Measurements from ENCODE around the gene OPTC. TPM values are rescaled to one million over a fixed set of nuclear protein-coding genes. Genes with fewer than 3 reads are reported as not detected.

Gene OPTC
- total RNA-seq, 1 donor from 2014 or later = not detected

GRCh38 chr1:203471841-203472240, 22.1 kb upstream of the OPTC start:
- DNase-seq (ENCODE audit: low spot score, unreplicated experiment) = no peak
- H3K27me3 Mint-ChIP-seq = peaks cover 7% of the 10 kb centered on the region
- H3K27ac Mint-ChIP-seq = no peak overlapping the region
- no peak for TF ChIP-seq CTCF (IDR thresholded peaks at IDR 0.05; ENCODE audit: unreplicated experiment)
- no peaks in the 10 kb centered on the region for H3K9me3 Mint-ChIP-seq (ENCODE audit: low read depth)
- no peak overlapping the region for H3K4me3 Mint-ChIP-seq (ENCODE audit: low read depth)
- no peaks in the 10 kb centered on the region for H3K36me3 Mint-ChIP-seq (ENCODE audit: insufficient read depth)
- peaks cover 11% of the 10 kb centered on the region for H3K4me1 Mint-ChIP-seq (ENCODE audit: low read depth)

DNA sequence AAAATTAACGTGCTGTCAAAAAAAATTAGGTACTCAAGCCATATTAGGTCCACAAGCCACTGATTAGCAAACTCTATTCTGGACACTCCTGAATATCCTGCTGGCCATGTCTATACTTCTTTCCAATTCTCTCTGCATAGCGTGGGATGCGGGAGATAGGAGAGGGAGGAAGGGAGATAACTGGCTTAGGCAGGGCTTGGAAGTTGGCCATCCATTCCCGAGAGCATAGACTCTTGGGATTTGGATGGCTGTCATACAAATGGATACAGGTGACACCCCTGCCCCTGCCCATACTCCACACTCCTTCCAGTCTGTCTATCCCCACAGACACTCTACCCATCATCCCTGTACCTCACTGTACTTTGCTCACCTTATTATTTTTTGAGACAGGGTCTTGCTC, 20.7 kb upstream of the OPTC start:
- no peak for DNase-seq (ENCODE audit: low spot score, unreplicated experiment)
- H3K9me3 Mint-ChIP-seq (ENCODE audit: low read depth) = no peaks in the 10 kb centered on the region
- TF ChIP-seq CTCF (IDR thresholded peaks at IDR 0.05; ENCODE audit: unreplicated experiment) = no peak
- no peaks in the 10 kb centered on the region for H3K36me3 Mint-ChIP-seq (ENCODE audit: insufficient read depth)
- peaks cover 13% of the 10 kb centered on the region for H3K27me3 Mint-ChIP-seq
- no peak overlapping the region for H3K27ac Mint-ChIP-seq
- peaks cover 11% of the 10 kb centered on the region for H3K4me1 Mint-ChIP-seq (ENCODE audit: low read depth)
- H3K4me3 Mint-ChIP-seq (ENCODE audit: low read depth) = no peak overlapping the region

- no peaks in the 10 kb centered on the region for H3K36me3 Mint-ChIP-seq (ENCODE audit: insufficient read depth)
- peaks cover 10% of the 10 kb centered on the region for H3K27me3 Mint-ChIP-seq
- H3K4me3 Mint-ChIP-seq (ENCODE audit: low read depth) = no peak overlapping the region
- peak overlapping the region; percentile 28 for H3K27ac Mint-ChIP-seq
- no peak for TF ChIP-seq CTCF (IDR thresholded peaks at IDR 0.05; ENCODE audit: unreplicated experiment)
- no peaks in the 10 kb centered on the region for H3K9me3 Mint-ChIP-seq (ENCODE audit: low read depth)
- DNase-seq (ENCODE audit: low spot score, unreplicated experiment) = no peak
- H3K4me1 Mint-ChIP-seq (ENCODE audit: low read depth) = peaks cover 11% of the 10 kb centered on the region
Observed at GRCh38 chr1:203473781-203474305, 20.1 kb upstream of the OPTC start.

DNA sequence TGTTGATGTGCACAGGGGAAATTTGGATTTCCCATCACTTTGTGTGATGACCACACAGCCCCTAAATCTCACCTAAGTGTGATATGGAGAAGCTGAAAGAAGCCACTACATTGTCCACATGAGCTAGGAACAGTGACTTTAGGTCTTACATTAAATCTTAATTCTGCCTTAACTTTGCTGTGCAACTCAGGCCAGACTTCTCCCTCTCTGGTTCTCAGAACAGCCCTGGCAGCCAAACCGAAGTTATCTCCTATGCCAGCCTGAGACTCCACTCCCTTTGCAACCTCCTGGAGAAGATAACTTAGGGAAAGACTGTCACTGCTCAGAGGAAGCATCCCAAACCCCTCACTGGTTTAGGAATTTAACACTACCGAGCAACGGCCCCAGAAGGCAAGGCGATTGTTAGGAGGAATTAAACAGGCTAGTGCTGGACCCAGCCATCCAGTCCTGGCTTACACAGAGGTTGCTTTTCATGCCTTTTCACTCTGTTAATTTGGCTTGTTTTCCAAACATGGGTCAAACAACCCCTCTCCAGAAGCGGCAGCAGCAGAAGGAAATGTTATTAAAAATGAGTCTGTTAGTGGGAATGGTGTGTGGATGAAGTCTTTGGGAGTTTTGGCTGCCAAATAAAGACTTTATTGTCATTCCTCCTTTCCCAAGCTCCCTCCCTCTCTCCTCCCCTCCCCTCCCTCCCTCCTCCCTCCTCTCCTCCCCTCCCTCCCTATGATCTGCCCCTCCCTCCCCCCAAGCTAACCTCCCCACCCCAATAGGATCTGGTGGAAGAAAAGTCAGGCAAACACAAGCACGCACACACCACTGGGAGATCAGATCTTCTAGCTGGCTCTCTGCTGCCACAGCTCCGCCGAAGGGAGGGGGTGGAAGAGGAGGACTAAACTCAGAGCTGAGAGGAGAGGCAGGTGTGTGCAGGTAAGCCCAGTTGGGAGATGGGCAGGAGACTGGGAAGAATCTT, 18.7 kb upstream of the OPTC start, which contains the start of gene PRELP:
PRELP (plus strand) TSS at position 795 of the 970 bp plus-strand sequence. CDS start 7,379 bp downstream, outside the sequence.
- DNase-seq (ENCODE audit: low spot score, unreplicated experiment) = peak; percentile 19
- Mint-ChIP-seq H3K27me3 (peaks cover 10% of the 10 kb centered on the region), H3K4me3 (ENCODE audit: low read depth) (no peak within 1 kb of the TSS), H3K36me3 (ENCODE audit: insufficient read depth) (no peaks in the 10 kb centered on the region), H3K4me1 (ENCODE audit: low read depth) (peaks cover 11% of the 10 kb centered on the region), H3K9me3 (ENCODE audit: low read depth) (no peaks in the 10 kb centered on the region), H3K27ac (peak within 1 kb of the TSS; percentile 78)
- TF ChIP-seq CTCF (IDR thresholded peaks at IDR 0.05; ENCODE audit: unreplicated experiment) = no peak

GRCh38 chr1:203476216-203476814, 17.6 kb upstream of the OPTC start:
- TF ChIP-seq CTCF (IDR thresholded peaks at IDR 0.05; ENCODE audit: unreplicated experiment) = no peak
- no peak for DNase-seq (ENCODE audit: low spot score, unreplicated experiment)
- peaks cover 11% of the 10 kb centered on the region for H3K4me1 Mint-ChIP-seq (ENCODE audit: low read depth)
- no peaks in the 10 kb centered on the region for H3K36me3 Mint-ChIP-seq (ENCODE audit: insufficient read depth)
- H3K4me3 Mint-ChIP-seq (ENCODE audit: low read depth) = no peak overlapping the region
- peaks cover 10% of the 10 kb centered on the region for H3K27me3 Mint-ChIP-seq
- no peak overlapping the region for H3K27ac Mint-ChIP-seq
- H3K9me3 Mint-ChIP-seq (ENCODE audit: low read depth) = no peaks in the 10 kb centered on the region
